ENCODE measurements around the gene TAAR6. TPM values are rescaled to one million over a fixed set of nuclear protein-coding genes. Genes with fewer than 3 reads are reported as not detected.

Gene TAAR6
- polyA plus RNA-seq, 1 of the 3 experiments (the other 2 are of a cell fraction), result not detected

- H4K20me1 ChIP-seq (ENCODE audit: insufficient read depth), result no peaks in the 10 kb centered on the region
- H3K27ac ChIP-seq (ENCODE audit: low read depth in 2 of 2, low read length in 1 of 2), result no peak overlapping the region
- no peak overlapping the region for H3K9ac ChIP-seq
- TF ChIP-seq JUND (IDR thresholded peaks at IDR 0.05), result no peak
- TF ChIP-seq MAX (IDR thresholded peaks at IDR 0.05; ENCODE audit: low read depth), result no peak
- no peak for TF ChIP-seq SIN3A (IDR thresholded peaks at IDR 0.05; ENCODE audit: borderline replicate concordance, low read depth, low read length)
- no peak overlapping the region for H3K4me3 ChIP-seq (ENCODE audit: low read depth in 2 of 2, low read length in 1 of 2)
- ChIA-PET POLR2A (no interaction called here), CTCF (no interaction called here)
- H3K36me3 ChIP-seq (replicated peaks in 1 of 2; ENCODE audit: control insufficient read depth in 1 of 2, insufficient read depth in 2 of 2, low read length in 1 of 2), result no peaks in the 10 kb centered on the region
- H3K79me2 ChIP-seq (ENCODE audit: insufficient read depth), result no peaks in the 10 kb centered on the region
- no peaks in the 10 kb centered on the region for H3F3A ChIP-seq (replicated peaks; ENCODE audit: insufficient read depth)
- DNase-seq, result no peak
- H3K9me2 ChIP-seq, result no peaks in the 10 kb centered on the region
- no peaks in the 10 kb centered on the region for H3K27me3 ChIP-seq (ENCODE audit: insufficient read depth)
- 0% methylated on average over 1 of the region's 1 CpG for WGBS (ENCODE audit: low lambda C conversion rate)
- H3K4me1 ChIP-seq (ENCODE audit: control insufficient read depth in 1 of 2, insufficient read depth in 2 of 2, low read depth in 1 of 2, low read length in 1 of 2), result no peaks in the 10 kb centered on the region
- no peak overlapping the region for H2AFZ ChIP-seq (ENCODE audit: low read depth)
- H3K4me2 ChIP-seq, result no peak overlapping the region
- no peaks in the 10 kb centered on the region for H3K9me3 ChIP-seq
These were observed 20.2 kb downstream of the TAAR6 start for GRCh38 chr6:132590362-132590761.

GRCh38 chr6:132592855-132593254 is 22.7 kb downstream of the TAAR6 start:
- ChIA-PET POLR2A (interaction anchor here (0.7 kb wide), 1 partner anchor 21 kb away, joined by 3 read pairs; no protein-coding TSS in a partner anchor), CTCF (interaction anchor here (1.0 kb wide), 1 partner anchor 170 kb away, joined by 3 read pairs; no protein-coding TSS in a partner anchor)
- H3K27me3 ChIP-seq (ENCODE audit: insufficient read depth), result no peaks in the 10 kb centered on the region
- no peak overlapping the region for H2AFZ ChIP-seq (ENCODE audit: low read depth)
- TF ChIP-seq PBX3 (IDR thresholded peaks at IDR 0.05), result no peak
- no peak for TF ChIP-seq TAF1 (IDR thresholded peaks at IDR 0.05; ENCODE audit: borderline replicate concordance, low read depth, low read length)
- no peak for TF ChIP-seq SMC3 (IDR thresholded peaks at IDR 0.05; ENCODE audit: low read depth, low read length)
- no peak for TF ChIP-seq FOSL2 (IDR thresholded peaks at IDR 0.05; ENCODE audit: borderline replicate concordance, low read depth)
- no peak for TF ChIP-seq TCF12 (IDR thresholded peaks at IDR 0.05)
- no peak for TF ChIP-seq IRF3 (IDR thresholded peaks at IDR 0.05; ENCODE audit: low read depth, low read length)
- no peak for TF ChIP-seq GABPA (IDR thresholded peaks at IDR 0.05; ENCODE audit: low read depth)
- TF ChIP-seq USF1 (IDR thresholded peaks at IDR 0.05; ENCODE audit: borderline replicate concordance, low read depth), result no peak
- TF ChIP-seq GATA2 (CRISPR knock-in tag; IDR thresholded peaks at IDR 0.05), result no peak
- no peak for TF ChIP-seq NFIC (IDR thresholded peaks at IDR 0.05; ENCODE audit: borderline replicate concordance)
- TF ChIP-seq TEAD4 (IDR thresholded peaks at IDR 0.05; ENCODE audit: borderline replicate concordance, insufficient read depth), result no peak
- H3F3A ChIP-seq (replicated peaks; ENCODE audit: insufficient read depth), result no peaks in the 10 kb centered on the region
- no peaks in the 10 kb centered on the region for H3K79me2 ChIP-seq (ENCODE audit: insufficient read depth)
- H3K4me3 ChIP-seq (ENCODE audit: low read depth in 2 of 2, low read length in 1 of 2), result no peak overlapping the region
- no peak overlapping the region for H3K9ac ChIP-seq
- no peaks in the 10 kb centered on the region for H3K9me2 ChIP-seq
- no peaks in the 10 kb centered on the region for H4K20me1 ChIP-seq (ENCODE audit: insufficient read depth)
- H3K4me2 ChIP-seq, result no peak overlapping the region
- no peak overlapping the region for H3K27ac ChIP-seq (ENCODE audit: low read depth in 2 of 2, low read length in 1 of 2)
- H3K4me1 ChIP-seq (ENCODE audit: control insufficient read depth in 1 of 2, insufficient read depth in 2 of 2, low read depth in 1 of 2, low read length in 1 of 2), result no peaks in the 10 kb centered on the region
- no peak for DNase-seq
- no peaks in the 10 kb centered on the region for H3K9me3 ChIP-seq
- 6% methylated on average over 2 of the region's 2 CpGs for WGBS (ENCODE audit: low lambda C conversion rate)
- no peaks in the 10 kb centered on the region for H3K36me3 ChIP-seq (replicated peaks in 1 of 2; ENCODE audit: control insufficient read depth in 1 of 2, insufficient read depth in 2 of 2, low read length in 1 of 2)

Data from SK-N-SH (cell line).